GM12872 (cell line): ENCODE measurements around the gene CD59.

Experiments
- CTCF ChIP-seq: IDR thresholded peaks from 3 replicates; pipeline ENCODE4 v1.5.1; 2011; ENCODE audit warnings: low read depth, mild to moderate bottlenecking, low read length, moderate library complexity; ENCODE audit not compliant: insufficient read depth

Gene CD59

GRCh38 chr11:33701302-33702230, 34.7 kb downstream of the CD59 start:
- TF ChIP-seq CTCF = no peak

GRCh38 chr11:33700502-33701271, 35.5 kb downstream of the CD59 start, which contains the start of gene C11orf91:
Gene C11orf91 (minus strand): TSS chr11:33700826. CDS start chr11:33700740, 86 bp downstream.
- no peak for TF ChIP-seq CTCF

- no peak for TF ChIP-seq CTCF
These were observed 36.1 kb downstream of the CD59 start for GRCh38 chr11:33700063-33700501.

GRCh38 chr11:33699515-33700062, 36.6 kb downstream of the CD59 start:
- TF ChIP-seq CTCF = no peak

GRCh38 chr11:33698921-33699320, 37.3 kb downstream of the CD59 start:
- TF ChIP-seq CTCF = no peak

GRCh38 chr11:33697997-33698396, 38.2 kb downstream of the CD59 start:
- TF ChIP-seq CTCF = no peak
